Right lung (tissue), 5 donors: Measurements from ENCODE around the gene RHOV. TPM values are rescaled to one million over a fixed set of nuclear protein-coding genes. Genes with fewer than 3 reads are reported as not detected.
A peak's percentile ranks its signal among the peaks of the same experiment; 100 is the strongest.

ENCODE experiments used
- DNase-seq, 2 donors: peaks; one replicate each; pipeline ENCODE4 v3.0.0-alpha.2; 2013
- polyA plus RNA-seq, 5 donors: library from polyadenylated mRNA; unstranded; fragments of 120-200 nt; gene quantifications; one replicate each; pipeline versions ENCODE4 v1.2.1 to v1.2.3, GENCODE V29; 2013; ENCODE audit warnings: inconsistent platforms in 1 of 5, low replicate concordance in 1 of 5; ENCODE audit not compliant: insufficient read length in 5 of 5, insufficient read depth in 1 of 5

Gene RHOV
- polyA plus RNA-seq, 5 donors: 0.36 to 0.60 (median 0.51) TPM

DNA sequence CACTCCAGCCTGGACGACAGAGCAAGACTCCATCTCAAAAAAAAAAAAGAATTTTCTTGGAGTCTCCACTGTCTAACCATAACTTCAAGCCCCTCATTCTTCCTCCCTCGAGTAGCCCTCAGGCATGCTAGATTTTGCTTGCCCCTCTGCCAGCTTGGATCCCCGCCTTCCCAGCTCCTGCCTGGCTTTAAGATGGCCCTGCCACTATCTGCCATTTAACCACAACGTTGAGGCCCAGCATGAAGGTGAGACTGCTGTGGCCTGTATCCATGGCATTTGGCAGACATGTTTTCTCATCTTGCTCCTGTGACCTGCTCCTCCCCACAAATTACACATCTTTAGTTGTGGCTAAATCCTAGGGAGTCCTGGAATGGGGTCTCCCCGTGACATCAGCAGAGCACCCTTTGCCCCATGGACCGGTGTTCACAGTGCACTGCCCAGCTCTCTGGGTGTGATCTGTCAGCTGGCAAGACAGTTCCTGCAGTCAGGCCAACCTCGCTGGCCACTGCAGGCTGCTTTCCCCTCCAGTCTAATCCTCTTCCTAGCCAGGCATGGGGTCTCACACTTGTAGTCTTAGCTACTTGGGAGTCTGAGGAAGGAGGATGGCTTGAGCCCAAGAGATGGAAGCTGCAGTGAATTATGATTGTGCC lies 30.6 kb upstream of the RHOV start:
- DNase-seq: no peak

DNA sequence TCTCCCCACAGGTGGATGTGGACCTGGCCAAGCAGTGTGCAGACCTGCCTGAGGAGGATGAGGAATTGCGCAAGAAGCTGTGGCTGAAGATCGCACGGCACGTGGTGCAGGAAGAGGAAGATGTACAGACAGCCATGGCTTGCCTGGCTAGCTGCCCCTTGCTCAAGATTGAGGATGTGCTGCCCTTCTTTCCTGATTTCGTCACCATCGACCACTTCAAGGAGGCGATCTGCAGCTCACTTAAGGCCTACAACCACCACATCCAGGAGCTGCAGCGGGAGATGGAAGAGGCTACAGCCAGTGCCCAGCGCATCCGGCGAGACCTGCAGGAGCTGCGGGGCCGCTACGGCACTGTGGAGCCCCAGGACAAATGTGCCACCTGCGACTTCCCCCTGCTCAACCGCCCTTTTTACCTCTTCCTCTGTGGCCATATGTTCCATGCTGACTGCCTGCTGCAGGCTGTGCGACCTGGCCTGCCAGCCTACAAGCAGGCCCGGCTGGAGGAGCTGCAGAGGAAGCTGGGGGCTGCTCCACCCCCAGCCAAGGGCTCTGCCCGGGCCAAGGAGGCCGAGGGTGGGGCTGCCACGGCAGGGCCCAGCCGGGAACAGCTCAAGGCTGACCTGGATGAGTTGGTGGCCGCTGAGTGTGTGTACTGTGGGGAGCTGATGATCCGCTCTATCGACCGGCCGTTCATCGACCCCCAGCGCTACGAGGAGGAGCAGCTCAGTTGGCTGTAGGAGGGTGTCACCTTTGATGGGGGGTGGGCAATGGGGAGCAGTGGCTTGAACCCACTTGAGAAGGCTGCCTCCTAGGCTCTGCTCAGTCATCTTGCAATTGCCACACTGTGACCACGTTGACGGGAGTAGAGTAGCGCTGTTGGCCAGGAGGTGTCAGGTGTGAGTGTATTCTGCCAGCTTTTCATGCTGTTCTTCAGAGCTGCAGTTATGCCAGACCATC lies 28.8 kb upstream of the RHOV start:
- DNase-seq: no peak

DNA sequence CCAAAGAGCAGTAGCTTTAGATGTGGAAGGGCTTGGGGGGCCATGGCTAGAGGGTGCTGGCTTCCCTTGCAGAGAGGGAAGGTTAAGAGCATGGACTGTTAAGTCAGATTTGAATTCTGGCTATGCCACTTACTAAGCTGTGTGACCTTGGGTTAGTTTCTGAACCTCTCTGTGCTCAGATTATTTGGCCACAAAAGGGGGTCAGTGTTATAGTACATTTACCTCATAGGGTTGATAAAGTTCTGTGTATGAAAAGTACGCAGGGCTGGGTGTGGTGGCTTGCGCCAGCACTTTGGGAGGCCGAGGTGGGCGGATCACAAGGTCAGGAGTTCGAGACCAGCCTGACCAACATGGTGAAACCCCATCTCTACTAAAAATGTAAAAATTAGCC lies 27.0 kb upstream of the RHOV start:
- no peak for DNase-seq

DNA sequence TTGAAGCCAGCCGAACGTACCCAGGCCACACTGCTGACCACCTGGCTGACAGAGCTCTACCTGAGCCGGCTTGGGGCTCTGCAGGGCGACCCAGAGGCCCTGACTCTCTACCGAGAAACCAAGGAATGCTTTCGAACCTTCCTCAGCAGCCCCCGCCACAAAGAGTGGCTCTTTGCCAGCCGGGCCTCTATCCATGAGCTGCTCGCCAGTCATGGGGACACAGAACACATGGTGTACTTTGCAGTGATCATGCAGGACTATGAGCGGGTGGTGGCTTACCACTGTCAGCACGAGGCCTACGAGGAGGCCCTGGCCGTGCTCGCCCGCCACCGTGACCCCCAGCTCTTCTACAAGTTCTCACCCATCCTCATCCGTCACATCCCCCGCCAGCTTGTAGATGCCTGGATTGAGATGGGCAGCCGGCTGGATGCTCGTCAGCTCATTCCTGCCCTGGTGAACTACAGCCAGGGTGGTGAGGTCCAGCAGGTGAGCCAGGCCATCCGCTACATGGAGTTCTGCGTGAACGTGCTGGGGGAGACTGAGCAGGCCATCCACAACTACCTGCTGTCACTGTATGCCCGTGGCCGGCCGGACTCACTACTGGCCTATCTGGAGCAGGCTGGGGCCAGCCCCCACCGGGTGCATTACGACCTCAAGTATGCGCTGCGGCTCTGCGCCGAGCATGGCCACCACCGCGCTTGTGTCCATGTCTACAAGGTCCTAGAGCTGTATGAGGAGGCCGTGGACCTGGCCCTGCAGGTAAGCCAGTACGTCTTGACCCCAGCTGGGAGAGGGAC lies 26.4 kb upstream of the RHOV start:
- DNase-seq: no peak

DNA sequence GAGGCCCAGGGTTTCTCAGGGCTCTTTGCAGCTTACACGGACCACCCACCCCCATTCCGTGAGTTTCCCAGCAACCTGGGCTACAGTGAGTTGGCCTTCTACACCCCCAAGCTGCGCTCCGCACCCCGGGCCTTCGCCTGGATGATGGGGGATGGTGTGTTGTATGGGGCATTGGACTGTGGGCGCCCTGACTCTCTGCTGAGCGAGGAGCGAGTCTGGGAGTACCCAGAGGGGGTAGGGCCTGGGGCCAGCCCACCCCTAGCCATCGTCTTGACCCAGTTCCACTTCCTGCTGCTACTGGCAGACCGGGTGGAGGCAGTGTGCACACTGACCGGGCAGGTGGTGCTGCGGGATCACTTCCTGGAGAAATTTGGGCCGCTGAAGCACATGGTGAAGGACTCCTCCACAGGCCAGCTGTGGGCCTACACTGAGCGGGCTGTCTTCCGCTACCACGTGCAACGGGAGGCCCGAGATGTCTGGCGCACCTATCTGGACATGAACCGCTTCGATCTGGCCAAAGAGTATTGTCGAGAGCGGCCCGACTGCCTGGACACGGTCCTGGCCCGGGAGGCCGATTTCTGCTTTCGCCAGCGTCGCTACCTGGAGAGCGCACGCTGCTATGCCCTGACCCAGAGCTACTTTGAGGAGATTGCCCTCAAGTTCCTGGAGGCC lies 25.6 kb upstream of the RHOV start:
- no peak for DNase-seq

DNA sequence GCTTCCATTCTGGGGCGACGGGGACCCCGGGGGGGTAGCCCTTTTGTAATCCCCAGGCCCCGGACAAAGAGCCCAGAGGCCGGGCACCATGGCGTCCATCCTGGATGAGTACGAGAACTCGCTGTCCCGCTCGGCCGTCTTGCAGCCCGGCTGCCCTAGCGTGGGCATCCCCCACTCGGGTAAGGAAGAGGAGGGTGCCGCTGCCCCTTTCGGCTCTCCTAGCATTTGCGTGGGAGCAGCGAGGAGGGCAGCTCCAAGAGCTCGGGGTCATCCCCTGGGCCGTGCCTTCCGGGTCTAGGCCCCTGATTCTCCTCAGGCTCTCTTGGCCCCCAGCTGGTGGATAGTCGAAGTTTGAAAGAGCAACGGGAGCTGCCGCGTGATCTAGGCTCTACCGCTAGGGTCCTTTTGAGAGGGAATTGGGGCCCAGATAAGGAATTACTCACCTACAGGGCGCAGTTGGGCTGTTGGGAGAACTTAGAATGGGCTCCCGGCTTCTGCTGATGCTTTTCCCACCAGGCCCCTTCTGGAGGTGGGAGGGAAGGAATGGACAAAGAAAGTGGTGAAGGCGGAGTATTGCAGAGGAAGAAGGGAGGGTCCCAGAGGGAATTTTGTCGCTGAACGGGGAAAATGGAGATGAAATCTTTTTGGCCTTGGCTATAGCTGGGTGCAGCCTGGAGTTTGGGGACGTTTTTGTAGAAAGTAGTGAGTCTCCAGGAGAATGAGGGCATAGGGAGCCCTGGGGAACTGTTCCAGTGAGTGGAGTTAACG lies 20.8 kb upstream of the RHOV start:
- no peak for DNase-seq

DNA sequence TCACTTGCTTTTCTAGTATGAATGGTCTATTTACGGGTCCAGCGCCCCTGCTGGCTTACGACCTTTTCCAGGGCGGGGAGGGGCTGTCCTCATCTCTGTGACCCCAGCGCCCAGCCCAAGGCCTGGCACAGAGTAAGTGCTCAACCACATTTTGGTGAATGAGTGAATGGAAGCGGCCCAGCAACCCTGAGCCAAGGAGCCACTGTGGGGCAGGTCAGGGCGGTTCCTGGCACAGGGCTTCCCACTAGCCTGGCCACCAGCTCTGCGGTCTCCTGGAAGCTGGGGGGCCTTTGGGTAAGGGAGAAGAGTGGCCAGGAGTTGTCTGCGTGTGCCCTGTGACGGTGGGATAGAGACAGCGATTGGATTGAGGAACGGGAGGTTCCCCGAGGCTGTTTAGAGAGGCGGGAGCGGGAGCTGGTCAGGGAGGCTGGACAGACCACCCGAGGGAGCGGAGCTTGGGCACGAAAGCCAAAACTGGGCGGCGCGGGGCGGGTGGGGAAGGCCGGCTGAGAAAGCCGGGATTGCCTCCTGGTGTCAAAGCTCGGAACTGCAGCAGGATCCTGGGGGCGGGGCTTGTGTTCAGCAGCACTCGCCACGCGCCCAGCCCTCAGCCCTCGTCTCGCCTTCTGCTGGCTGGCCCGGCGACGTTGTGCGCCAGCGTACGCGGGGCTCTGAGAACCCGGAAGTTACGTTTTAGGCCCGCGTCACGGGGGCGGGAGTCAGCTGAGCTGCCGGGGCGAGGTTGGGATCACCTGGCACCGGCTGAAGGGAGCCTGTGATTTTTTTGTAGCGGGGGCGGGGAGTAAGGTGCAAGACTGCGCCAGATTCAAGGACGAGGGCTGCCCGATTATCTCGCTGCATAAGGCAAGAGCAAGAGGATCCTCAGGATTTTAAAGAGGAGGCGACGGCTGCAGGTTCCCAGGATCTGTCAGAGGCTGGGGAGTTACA lies 20.0 kb upstream of the RHOV start, which contains the start of gene VPS18:
Gene VPS18 (plus strand): TSS at position 718 of the 948 bp plus-strand sequence. CDS start 319 bp downstream, outside the sequence.
- DNase-seq: peak; percentile 96 to 98

DNA sequence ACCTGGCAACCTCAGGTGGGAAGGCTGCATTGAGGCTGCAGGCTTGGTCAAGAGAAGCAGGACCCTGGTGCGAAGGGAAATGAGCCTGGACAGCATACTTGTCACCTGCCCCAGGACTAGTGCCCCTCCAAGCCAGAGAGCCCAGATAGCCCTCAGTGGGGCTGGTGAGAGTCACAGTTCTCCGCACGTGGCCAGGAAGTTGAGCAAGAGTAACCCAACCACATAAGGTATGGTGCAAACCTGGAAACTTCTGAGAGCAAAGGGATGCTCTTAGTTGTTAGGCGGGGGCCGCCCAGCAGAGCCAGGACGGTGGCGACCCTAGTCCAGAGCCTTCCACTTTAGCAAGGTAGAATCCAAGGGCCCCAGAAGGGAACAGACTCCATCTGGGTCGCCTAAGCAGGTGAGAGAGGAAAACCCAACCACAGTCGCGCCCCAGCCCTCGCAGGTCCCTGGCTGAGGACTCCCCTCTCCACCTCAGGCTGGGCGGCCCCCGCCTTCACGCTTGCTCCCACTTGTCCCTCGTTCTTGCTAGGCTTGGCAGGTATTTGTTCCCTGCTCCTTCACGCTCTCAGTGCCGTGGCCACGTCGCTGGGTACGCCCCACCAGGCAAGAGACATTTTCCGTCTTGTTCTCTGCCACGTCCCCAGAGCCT lies 19.1 kb upstream of the RHOV start:
- no peak for DNase-seq

DNA sequence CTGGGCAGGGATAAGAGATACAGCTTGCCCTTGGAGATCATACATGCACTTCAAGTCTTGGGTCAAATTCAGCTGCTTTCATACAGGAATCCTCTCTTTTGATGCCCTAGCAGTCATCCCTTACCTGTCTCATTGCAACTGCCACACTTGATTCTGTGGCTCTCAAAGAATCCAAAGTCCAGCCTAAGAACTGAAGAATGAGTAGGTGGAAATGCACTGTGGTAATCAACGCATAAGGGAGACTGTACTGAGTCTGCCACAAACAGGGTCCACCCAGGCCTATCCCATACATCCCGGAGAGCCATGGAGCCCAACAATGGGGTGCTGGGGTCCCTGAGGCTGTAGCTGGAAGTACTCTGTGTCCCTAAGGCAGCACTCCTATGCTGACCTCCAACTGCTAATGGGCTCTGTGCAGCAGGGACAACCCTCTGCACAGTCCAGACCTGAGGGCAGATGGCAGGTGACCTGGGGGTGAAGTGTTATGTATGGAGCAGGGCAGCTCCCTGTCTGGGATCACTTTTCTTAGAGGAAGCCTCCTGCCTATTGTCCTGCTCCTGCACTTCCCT lies 18.5 kb upstream of the RHOV start:
- DNase-seq: no peak

DNA sequence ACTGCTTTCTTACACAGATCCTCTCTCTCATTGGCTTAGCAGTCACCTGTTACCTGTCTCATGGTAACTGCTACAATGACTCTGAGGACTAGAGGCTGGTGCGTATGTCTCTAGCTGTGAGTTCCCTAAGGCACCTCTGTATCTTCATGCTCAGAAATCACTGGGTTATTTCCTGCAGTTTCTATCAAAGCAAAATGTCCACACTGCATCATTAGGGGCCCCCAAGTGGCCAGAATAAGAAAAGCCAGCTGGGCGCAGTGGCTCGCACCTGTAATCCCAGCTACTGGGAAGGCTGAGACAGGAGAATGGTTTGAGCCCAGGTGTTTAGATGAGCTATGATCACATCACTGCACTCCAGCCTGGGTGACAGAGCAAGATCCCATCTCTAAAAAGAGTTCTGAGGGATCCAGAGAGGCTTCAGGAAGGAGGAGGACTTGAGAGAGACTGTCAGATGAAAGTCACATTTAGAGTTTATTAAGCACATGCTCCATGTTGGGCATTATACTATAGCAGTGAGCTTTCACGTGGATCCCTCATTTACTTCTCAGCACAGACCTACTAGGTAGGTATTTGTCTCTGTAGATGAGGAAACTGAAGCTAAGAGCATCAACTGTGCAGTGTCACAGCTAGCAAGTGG lies 17.9 kb upstream of the RHOV start:
- no peak for DNase-seq

DNA sequence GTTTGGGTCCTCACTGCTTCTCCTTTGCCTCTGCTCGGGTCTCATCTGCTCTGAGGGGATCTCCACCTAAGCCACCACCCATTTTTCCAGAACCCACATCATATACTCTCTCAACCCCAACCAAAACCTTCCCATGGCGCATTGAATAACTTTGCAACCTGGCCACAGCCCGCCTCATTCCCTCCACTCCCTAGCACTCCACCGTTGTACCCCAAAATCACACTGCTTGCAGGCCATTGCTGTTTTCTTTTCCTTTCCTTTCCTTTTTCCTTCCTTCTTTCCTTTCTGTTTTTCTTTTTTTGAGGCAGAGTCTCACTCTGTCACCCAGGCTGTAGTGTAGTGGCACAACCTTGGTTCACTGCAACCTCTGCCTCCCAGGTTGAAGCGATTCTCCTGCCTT lies 17.1 kb upstream of the RHOV start:
- DNase-seq: no peak

DNA sequence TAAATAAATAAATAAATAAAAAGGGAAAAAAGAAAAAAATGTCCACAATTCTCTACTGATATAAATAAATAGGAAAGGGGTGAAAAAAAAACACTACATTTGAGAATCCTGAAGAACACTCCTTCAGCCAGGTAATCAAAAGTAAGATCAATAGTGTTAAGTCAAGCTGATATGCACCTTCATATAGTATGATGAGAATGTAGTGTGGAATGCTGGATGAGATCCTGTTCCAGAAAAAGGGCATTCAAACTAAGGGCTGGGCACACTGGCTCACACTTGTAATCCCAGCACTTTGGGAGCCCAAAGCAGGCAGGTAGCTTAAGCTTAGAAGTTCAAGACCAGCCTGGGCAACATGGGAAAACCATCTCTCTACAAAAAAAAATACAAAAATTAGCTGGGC lies 15.1 kb upstream of the RHOV start:
- DNase-seq: no peak

DNA sequence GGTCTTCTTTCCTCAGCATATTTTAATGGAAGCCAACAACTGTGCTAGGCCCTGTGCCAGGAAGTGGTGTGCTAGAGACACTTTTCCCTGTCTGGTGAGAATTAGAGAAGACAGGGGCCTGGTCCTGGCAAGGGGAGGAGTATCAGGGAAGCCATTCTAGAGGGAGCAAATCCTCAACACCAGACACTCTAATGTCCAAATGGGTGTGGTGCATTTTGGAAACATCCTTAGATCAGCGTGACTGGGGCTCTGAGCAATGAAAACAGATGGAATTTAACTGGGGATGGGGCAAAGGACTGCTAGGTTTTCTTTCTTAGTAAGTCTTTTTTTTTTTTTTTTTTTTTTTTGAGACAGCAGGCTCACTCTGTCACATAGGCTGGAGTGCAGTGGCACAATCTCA lies 12.6 kb upstream of the RHOV start:
- no peak for DNase-seq

DNA sequence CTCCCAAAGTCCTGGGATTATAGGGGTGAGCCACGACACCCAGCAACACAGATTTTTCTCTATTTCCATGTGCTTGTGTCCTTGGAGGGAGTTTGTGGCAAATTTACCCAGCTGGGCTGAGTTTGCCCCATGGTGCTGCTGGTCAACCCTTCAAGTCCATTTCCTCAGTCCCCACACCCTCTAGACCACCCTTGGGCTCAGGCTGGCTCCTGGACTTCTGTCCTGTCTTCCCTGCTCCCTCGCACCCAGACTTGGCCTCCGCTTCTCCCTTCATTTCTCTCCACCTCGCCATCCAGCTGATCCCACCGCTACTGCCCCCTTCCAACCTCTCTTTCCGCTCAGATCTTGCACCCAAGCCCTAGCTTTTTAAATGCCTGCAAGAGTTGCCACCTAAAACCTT lies 7.3 kb upstream of the RHOV start:
- DNase-seq: no peak

DNA sequence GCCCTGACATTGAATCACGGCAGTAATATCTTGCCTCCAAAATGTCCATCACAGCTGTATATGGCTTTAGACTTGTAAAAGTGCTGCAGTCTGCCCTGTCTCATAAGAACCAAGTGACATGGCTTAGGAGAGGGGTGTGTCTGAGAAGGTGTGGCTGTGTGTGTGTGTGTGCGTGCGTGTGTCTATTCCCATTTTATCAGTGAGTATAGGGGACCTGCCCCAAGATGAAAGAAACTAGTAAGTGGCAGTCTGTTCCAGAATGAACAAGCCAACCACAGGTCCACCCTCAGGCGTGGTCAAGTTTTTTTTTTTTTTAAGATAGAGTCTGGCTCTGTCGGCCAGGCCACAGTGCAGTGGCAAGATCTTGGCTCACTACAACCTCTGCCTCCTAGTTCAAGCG lies 5.6 kb upstream of the RHOV start:
- no peak for DNase-seq

DNA sequence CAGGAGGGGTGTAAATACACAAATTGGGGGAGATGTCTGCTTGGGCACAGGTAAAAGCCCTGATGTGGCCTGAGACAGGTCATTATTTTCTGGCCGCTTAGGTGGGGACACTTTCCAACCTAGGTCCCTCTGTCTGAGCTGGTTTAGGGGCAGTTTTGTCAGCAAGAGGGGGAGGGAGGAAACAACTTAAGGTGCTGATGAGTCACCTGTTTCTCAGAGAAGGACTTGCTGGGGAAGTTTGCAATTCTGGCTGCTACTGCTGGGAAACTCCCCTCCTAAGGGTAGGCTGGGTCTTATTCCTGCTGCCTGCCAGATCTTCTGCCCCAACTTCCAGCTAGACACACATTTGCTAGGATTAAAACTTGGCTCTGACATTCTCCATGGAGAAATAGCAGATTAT lies 4.8 kb upstream of the RHOV start:
- DNase-seq: no peak

DNA sequence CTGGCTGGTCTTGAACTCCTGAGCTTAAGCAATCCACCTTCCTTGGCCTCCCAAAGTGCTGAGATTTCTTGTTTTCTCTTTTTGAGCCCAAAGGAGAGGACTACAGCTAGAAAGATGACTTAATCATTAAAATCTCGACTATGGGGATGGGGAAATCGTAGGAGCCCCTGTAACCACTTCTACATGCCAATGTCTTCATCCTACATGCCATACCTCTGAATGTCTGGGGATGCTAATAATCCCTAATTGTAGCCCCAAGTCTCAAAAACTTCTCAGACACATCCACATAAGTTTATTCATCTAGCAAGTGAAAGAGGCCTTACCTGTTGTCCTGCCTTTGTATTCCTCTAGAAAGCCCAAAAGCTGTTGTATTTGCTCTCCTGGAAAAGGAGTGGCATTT lies 3.7 kb upstream of the RHOV start:
- DNase-seq: no peak

DNA sequence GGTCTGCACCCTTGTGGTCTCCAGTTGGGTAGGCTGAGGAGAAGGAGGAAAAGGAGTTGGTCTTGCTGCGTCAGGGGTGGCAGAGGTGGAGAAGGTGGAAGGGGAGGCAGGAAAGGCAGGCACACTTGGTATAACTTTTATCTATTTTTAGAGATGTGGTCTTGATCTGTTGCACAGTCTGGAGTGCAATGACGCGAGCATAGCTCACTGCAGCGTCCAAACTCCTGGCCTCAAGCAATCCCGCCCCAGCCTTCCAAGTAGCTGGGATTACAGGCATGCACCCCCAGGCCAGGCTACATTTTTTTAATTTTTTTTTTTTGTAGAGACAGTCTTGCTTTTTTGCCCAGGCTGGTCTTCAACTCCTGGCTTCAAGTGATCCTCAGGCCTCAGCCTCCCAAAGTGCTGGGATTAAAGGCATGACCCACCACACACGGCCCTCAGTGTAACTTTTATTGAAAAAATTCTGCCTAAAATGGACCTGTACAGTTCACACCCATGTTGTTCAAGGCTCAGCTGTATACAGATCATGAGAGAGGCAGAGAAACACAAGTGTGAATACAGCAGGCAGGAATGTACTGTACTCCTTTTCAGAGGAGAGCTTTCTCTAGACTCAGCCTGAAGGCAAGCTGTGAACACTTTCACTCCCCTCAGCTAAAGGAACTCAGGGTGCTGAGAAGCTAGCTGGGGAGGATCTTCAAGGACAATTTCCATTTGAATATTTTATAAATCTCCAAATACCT lies 2.1 kb upstream of the RHOV start:
- no peak for DNase-seq
